Measurements from ENCODE around the gene SLC29A2. TPM values are rescaled to one million over a fixed set of nuclear protein-coding genes. Genes with fewer than 3 reads are reported as not detected.

The SLC29A2 gene
- total RNA-seq = 10 to 100 TPM in 3 of 4 donors, 1 to 10 TPM in 1; 7.5 to 32.4 (median 14.4) TPM

- peaks cover 0 to 28% (median 17%) of the 10 kb centered on the region in 4 donors for H3K4me1 ChIP-seq
- intact Hi-C loops (cut with DNase I; ENCODE audit: low total_unique reads) (no loop called here), in situ Hi-C loops (cut with MboI; ENCODE audit: low pct_ligation_motif_present in 1 of 4, low pct_unique_long_range_greater_than_20kb in 1 of 4, low sequenced_read_pairs in 3 of 4) (no loop called here)
- H3K9me3 ChIP-seq = no peaks in the 10 kb centered on the region
- no peaks in the 10 kb centered on the region for H3K36me3 ChIP-seq
- H3K4me3 ChIP-seq = peak within 1 kb of the TSS; percentile 48 to 71 (median 66)
- peaks cover 35% of the 10 kb centered on the region for H3K27me3 ChIP-seq
- 0 to 1% methylated on average over 6 to 44 of the region's 72 CpGs for WGBS, 2 donors (ENCODE audit: low coverage in 1 of 2)
- H3K27ac ChIP-seq = peak within 1 kb of the TSS; percentile 79 to 89 (median 84)
- peak; percentile 88 for DNase-seq
- no peak for TF ChIP-seq CTCF (IDR thresholded peaks at IDR 0.05)
- TF ChIP-seq POLR2A (IDR thresholded peaks at IDR 0.05) = peak; percentile 39
- TF ChIP-seq POLR2AphosphoS5 (IDR thresholded peaks at IDR 0.05) = no peak
- no peak for TF ChIP-seq EP300 (IDR thresholded peaks at IDR 0.05; ENCODE audit: low read depth)
These were observed at the start of gene SLC29A2 for GRCh38 chr11:66371627-66372415. Gene SLC29A2 (minus strand): TSS chr11:66371760. CDS start chr11:66371591, 169 bp downstream.

GRCh38 chr11:66420671-66421476 is 49.3 kb upstream of the SLC29A2 start, which contains the start of gene NPAS4:
Gene NPAS4 (plus strand): TSS chr11:66421035. CDS start chr11:66421180, 145 bp downstream.
- 36% methylated on average over 71 of the region's 71 CpGs; no CpG with 5 or more reads in 1 of the 2 donors for WGBS, 2 donors (ENCODE audit: low coverage in 1 of 2)
- intact Hi-C loops (cut with DNase I; ENCODE audit: low total_unique reads) (no loop called here), in situ Hi-C loops (cut with MboI; ENCODE audit: low pct_ligation_motif_present in 1 of 4, low pct_unique_long_range_greater_than_20kb in 1 of 4, low sequenced_read_pairs in 3 of 4) (loop anchor here in 2 of 4 donors (10.0 to 25.0 kb wide), 2 partner anchors 264 to 416 kb away; partner anchors contain the start of gene RCE1 (in 1 of the 2))
- H3K4me1 ChIP-seq = peaks cover 0 to 35% (median 3%) of the 10 kb centered on the region in 4 donors
- no peaks in the 10 kb centered on the region for H3K36me3 ChIP-seq
- peak within 1 kb of the TSS in 2 of 4 donors; percentile 16 to 40 for H3K27ac ChIP-seq
- H3K27me3 ChIP-seq = peaks cover 17% of the 10 kb centered on the region
- no peak within 1 kb of the TSS for H3K4me3 ChIP-seq
- TF ChIP-seq POLR2A (IDR thresholded peaks at IDR 0.05) (no peak), EP300 (IDR thresholded peaks at IDR 0.05; ENCODE audit: low read depth) (no peak), POLR2AphosphoS5 (IDR thresholded peaks at IDR 0.05) (no peak), CTCF (IDR thresholded peaks at IDR 0.05) (no peak)
- no peak for DNase-seq
- no peaks in the 10 kb centered on the region for H3K9me3 ChIP-seq

GRCh38 chr11:66419825-66420224 is 48.3 kb upstream of the SLC29A2 start:
- TF ChIP-seq POLR2AphosphoS5 (IDR thresholded peaks at IDR 0.05) (no peak), EP300 (IDR thresholded peaks at IDR 0.05; ENCODE audit: low read depth) (no peak), CTCF (IDR thresholded peaks at IDR 0.05) (no peak), POLR2A (IDR thresholded peaks at IDR 0.05) (no peak)
- WGBS, 2 donors (ENCODE audit: low coverage in 1 of 2) = 20 to 43% methylated on average over 1 to 9 of the region's 30 CpGs
- intact Hi-C loops (cut with DNase I; ENCODE audit: low total_unique reads) = no loop called here
- Histone ChIP-seq H3K36me3 (no peaks in the 10 kb centered on the region), H3K4me1 (peaks cover 0 to 35% (median 3%) of the 10 kb centered on the region in 4 donors), H3K4me3 (no peak overlapping the region), H3K9me3 (no peaks in the 10 kb centered on the region), H3K27me3 (peaks cover 19% of the 10 kb centered on the region), H3K27ac (no peak overlapping the region)
- in situ Hi-C loops (cut with MboI; ENCODE audit: low pct_ligation_motif_present in 1 of 4, low pct_unique_long_range_greater_than_20kb in 1 of 4, low sequenced_read_pairs in 3 of 4) = loop anchor here in 2 of 4 donors (10.0 to 25.0 kb wide), 2 partner anchors 265 to 417 kb away; partner anchors contain the start of gene RCE1 (in 1 of the 2)
- DNase-seq = no peak

- Histone ChIP-seq H3K36me3 (no peaks in the 10 kb centered on the region), H3K4me3 (no peak overlapping the region), H3K4me1 (peaks cover 0 to 35% (median 3%) of the 10 kb centered on the region in 4 donors), H3K27ac (no peak overlapping the region), H3K27me3 (peaks cover 28% of the 10 kb centered on the region), H3K9me3 (no peaks in the 10 kb centered on the region)
- in situ Hi-C loops (cut with MboI; ENCODE audit: low pct_ligation_motif_present in 1 of 4, low pct_unique_long_range_greater_than_20kb in 1 of 4, low sequenced_read_pairs in 3 of 4) = loop anchor here in 1 of 4 donors (25.0 kb wide), 1 partner anchor 418 kb away; the partner anchor contains the start of gene RCE1
- TF ChIP-seq POLR2AphosphoS5 (IDR thresholded peaks at IDR 0.05) = no peak
- no peak for TF ChIP-seq CTCF (IDR thresholded peaks at IDR 0.05)
- no peak for TF ChIP-seq EP300 (IDR thresholded peaks at IDR 0.05; ENCODE audit: low read depth)
- no peak for TF ChIP-seq POLR2A (IDR thresholded peaks at IDR 0.05)
- DNase-seq = no peak
- intact Hi-C loops (cut with DNase I; ENCODE audit: low total_unique reads) = no loop called here
- WGBS, 2 donors (ENCODE audit: low coverage in 1 of 2) = 76 to 93% methylated on average over 2 to 3 of the region's 3 CpGs
These were observed 47.4 kb upstream of the SLC29A2 start for GRCh38 chr11:66418986-66419308.

Measured in transverse colon (tissue), 4 donors.